Head of caudate nucleus (tissue), 42 donors: Measurements from ENCODE around the gene SLC52A3.
"Not testable (repeated sequence)": the region's sequence is repeated elsewhere in the genome, so short reads cannot be mapped to it uniquely, and the experiment has no call there.

Experiments used
- DNase-seq, 42 donors: peaks; one replicate each; pipeline versions ENCODE4 v3.0.0 to v3.0.0-alpha.2; 2020 to 2021; ENCODE audit warnings: mixed read lengths in 7 of 42
- intact Hi-C: fragments of 100-400 bp; cut with DNase I; formaldehyde crosslinking; loops from one replicate; pipeline ENCODE4 v1.15.0; 2022

The SLC52A3 gene

GRCh38 chr20:768426-768978 is at the start of gene SLC52A3:
Gene SLC52A3 (minus strand): TSS chr20:768500. CDS start chr20:765774, 2,726 bp downstream.
- intact Hi-C loops: no loop called here
- no peak for DNase-seq

- intact Hi-C loops: loop anchor here (5.0 to 10.0 kb wide), 2 partner anchors 141 to 389 kb away; partner anchors contain the start of gene C20orf202
- DNase-seq: peak in 41 of 42 donors; percentile 41 to 86 (median 68)
These were observed 47.8 kb upstream of the SLC52A3 start for GRCh38 chr20:815914-816606.

- no peak for DNase-seq
- intact Hi-C loops: loop anchor here (5.0 to 10.0 kb wide), 2 partner anchors 142 to 390 kb away; partner anchors contain the start of gene C20orf202
These were observed 46.9 kb upstream of the SLC52A3 start for GRCh38 chr20:815226-815625.

- intact Hi-C loops: loop anchor here (10.0 kb wide), 1 partner anchor 391 kb away; the partner anchor contains the start of gene C20orf202
- DNase-seq: no peak
These were observed 45.1 kb upstream of the SLC52A3 start for GRCh38 chr20:813390-813789.

GRCh38 chr20:812435-812814 is 44.1 kb upstream of the SLC52A3 start:
- intact Hi-C loops: loop anchor here (10.0 kb wide), 1 partner anchor 392 kb away; the partner anchor contains the start of gene C20orf202
- DNase-seq: not testable (repeated sequence)

- intact Hi-C loops: loop anchor here (10.0 kb wide), 1 partner anchor 393 kb away; the partner anchor contains the start of gene C20orf202
- DNase-seq: not testable (repeated sequence)
These were observed 43.6 kb upstream of the SLC52A3 start for GRCh38 chr20:811776-812434.

- DNase-seq: no peak
- intact Hi-C loops: no loop called here
These were observed 37.4 kb upstream of the SLC52A3 start for GRCh38 chr20:805713-806112.

GRCh38 chr20:801678-802077 is 33.4 kb upstream of the SLC52A3 start:
- intact Hi-C loops: no loop called here
- no peak for DNase-seq

GRCh38 chr20:800026-800425 is 31.7 kb upstream of the SLC52A3 start:
- intact Hi-C loops: not testable (repeated sequence)
- peak in 14 of 42 donors; percentile 10 to 64 (median 40) for DNase-seq

GRCh38 chr20:798746-799145 is 30.4 kb upstream of the SLC52A3 start:
- DNase-seq, intact Hi-C loops: not testable (repeated sequence)

GRCh38 chr20:796921-797320 is 28.6 kb upstream of the SLC52A3 start:
- DNase-seq: no peak
- intact Hi-C loops: no loop called here

GRCh38 chr20:792248-792647 is 23.9 kb upstream of the SLC52A3 start:
- no peak for DNase-seq
- intact Hi-C loops: no loop called here

- DNase-seq: no peak
- intact Hi-C loops: no loop called here
These were observed 22.8 kb upstream of the SLC52A3 start for GRCh38 chr20:791056-791455.

GRCh38 chr20:787825-788224 is 19.5 kb upstream of the SLC52A3 start:
- DNase-seq: no peak
- intact Hi-C loops: no loop called here

- intact Hi-C loops: no loop called here
- DNase-seq: no peak
These were observed 11.5 kb upstream of the SLC52A3 start for GRCh38 chr20:779771-780170.

- intact Hi-C loops: no loop called here
These were observed 7.9 kb upstream of the SLC52A3 start for GRCh38 chr20:776165-776564.

GRCh38 chr20:775679-776135 is 7.4 kb upstream of the SLC52A3 start:
- DNase-seq: no peak
- intact Hi-C loops: no loop called here

More at GRCh38 chr20:776165-776564, 7.9 kb upstream of the SLC52A3 start:
- no peak for DNase-seq

- no peak for DNase-seq
- intact Hi-C loops: no loop called here
These were observed 6.4 kb upstream of the SLC52A3 start for GRCh38 chr20:774660-775057.

GRCh38 chr20:774016-774659 is 5.8 kb upstream of the SLC52A3 start:
- intact Hi-C loops: no loop called here
- DNase-seq: no peak
